CD4-positive, alpha-beta memory T cell (primary cell): ENCODE results near the gene TUBA1A. TPM values are rescaled to one million over a fixed set of nuclear protein-coding genes. Genes with fewer than 3 reads are reported as not detected.
"Not testable (repeated sequence)": the region's sequence is repeated elsewhere in the genome, so short reads cannot be mapped to it uniquely, and the experiment has no call there.

Experiments used
- CTCF ChIA-PET: fragments of 350-600 bp; sonication (Branson Sonifier 250); formaldehyde crosslinking; loops from one replicate; lab custom pipeline; 2021; ENCODE audit warnings: inconsistent platforms; ENCODE audit not compliant: partially characterized antibody; lab: Charles Lee
- POLR2A ChIA-PET: fragments of 350-600 bp; sonication (Branson Sonifier 250); formaldehyde crosslinking; loops from one replicate; lab custom pipeline; 2021; ENCODE audit not compliant: partially characterized antibody; lab: Charles Lee
- DNase-seq, 5 donors: peaks; one replicate each; pipeline versions ENCODE4 v3.0.0 to v3.0.0-alpha.2; 2020 to 2022; ENCODE audit warnings: mixed read lengths in 1 of 5
- H3K27ac ChIP-seq: one replicate; pipeline ENCODE4 v1.7.0; 2013; ENCODE audit warnings: low read depth, low read length
- H3K27me3 ChIP-seq: 2 replicates; pipeline ENCODE4 v1.7.0; 2013; ENCODE audit warnings: mild to moderate bottlenecking, low read length, moderate library complexity; ENCODE audit not compliant: insufficient read depth
- H3K36me3 ChIP-seq: 2 replicates; pipeline ENCODE4 v1.7.0; 2013; ENCODE audit warnings: mild to moderate bottlenecking, low read length, moderate library complexity; ENCODE audit not compliant: insufficient read depth
- H3K4me1 ChIP-seq: 2 replicates; pipeline ENCODE4 v1.7.0; 2013; ENCODE audit warnings: mild to moderate bottlenecking, low read length, moderate library complexity; ENCODE audit not compliant: insufficient read depth
- H3K4me3 ChIP-seq, 2 donors: one replicate each; pipeline ENCODE4 v1.7.0; 2013; ENCODE audit warnings: low read length in 2 of 2, mild to moderate bottlenecking in 1 of 2
- H3K9me3 ChIP-seq, 2 donors: one replicate each; pipeline ENCODE4 v1.7.0; 2013; ENCODE audit warnings: low read length in 2 of 2, control low read depth in 1 of 2; ENCODE audit not compliant: control insufficient read depth in 1 of 2
- H3K27ac Mint-ChIP-seq, 7 donors: one replicate each; pipeline ENCODE4 v1.8.0; 2020 to 2021; ENCODE audit warnings: mixed read lengths in 7 of 7, mild to moderate bottlenecking in 6 of 7, inconsistent platforms in 3 of 7, moderate library complexity in 3 of 7
- H3K27me3 Mint-ChIP-seq, 2 donors: one replicate each; pipeline ENCODE4 v1.8.0; 2020 to 2021; ENCODE audit warnings: mixed read lengths in 2 of 2
- H3K36me3 Mint-ChIP-seq, 2 donors: one replicate each; pipeline ENCODE4 v1.8.0; 2020 to 2021; ENCODE audit warnings: mixed read lengths in 2 of 2, inconsistent platforms in 1 of 2, mild to moderate bottlenecking in 1 of 2
- H3K4me1 Mint-ChIP-seq, 4 donors: one replicate each; pipeline ENCODE4 v1.8.0; 2020 to 2021; ENCODE audit warnings: mixed read lengths in 4 of 4, mild to moderate bottlenecking in 1 of 4
- H3K4me3 Mint-ChIP-seq, 8 donors: one replicate each; pipeline ENCODE4 v1.8.0; 2020 to 2021; ENCODE audit warnings: mixed read lengths in 8 of 8, mild to moderate bottlenecking in 7 of 8, moderate library complexity in 6 of 8, inconsistent platforms in 3 of 8
- H3K9me3 Mint-ChIP-seq, 8 donors: one replicate each; pipeline ENCODE4 v1.8.0; 2020 to 2021; ENCODE audit warnings: mixed read lengths in 8 of 8, mild to moderate bottlenecking in 5 of 8, inconsistent platforms in 3 of 8, moderate library complexity in 1 of 8
- intact Hi-C: fragments of 100-400 bp; cut with micrococcal nuclease; formaldehyde crosslinking; loops from one replicate; pipeline ENCODE4 v1.15.1; 2023
- polyA plus RNA-seq, 2 donors: library from polyadenylated mRNA; unstranded; fragments of 300-500 nt; fragmentation: Illumina TruSeq; gene quantifications; one replicate each; pipeline ENCODE4 v1.2.3, GENCODE V29; 2021
- total RNA-seq, 2 experiments: library from RNA; stranded (reverse); gene quantifications; one replicate each; pipeline ENCODE4 v1.2.3, GENCODE V29; 2021

TUBA1A gene
- total and polyA plus RNA-seq, 4 experiments from 2014 or later = 97.5 to 315 (median 133) TPM

GRCh38 chr12:49201595-49202295 lies 12.9 kb upstream of the TUBA1A start:
- intact Hi-C loops = no loop called here
- peaks cover 14% of the 10 kb centered on the region for H3K4me1 ChIP-seq
- peaks cover 10 to 13% (median 12%) of the 10 kb centered on the region in 4 donors for H3K4me1 Mint-ChIP-seq
- peaks cover 0 to 6% of the 10 kb centered on the region in 2 donors for H3K27me3 Mint-ChIP-seq
- no peak overlapping the region for H3K4me3 ChIP-seq
- H3K9me3 Mint-ChIP-seq = no peaks in the 10 kb centered on the region
- H3K4me3 Mint-ChIP-seq = no peak overlapping the region
- peak overlapping the region in 5 of 7 donors; percentile 23 to 62 (median 33) for H3K27ac Mint-ChIP-seq
- peak in 2 of 5 donors; percentile 11 to 23 for DNase-seq
- CTCF ChIA-PET = interaction anchor here (0.9 to 1.5 kb wide), 3 partner anchors 32 to 116 kb away, joined by 3 to 5 read pairs (median 3); no protein-coding TSS in a partner anchor
- no peaks in the 10 kb centered on the region for H3K36me3 Mint-ChIP-seq
- H3K9me3 ChIP-seq = no peaks in the 10 kb centered on the region
- POLR2A ChIA-PET = interaction anchor here (1.1 to 3.8 kb wide), 3 partner anchors 14 to 71 kb away, joined by 3 to 29 read pairs (median 11); partner anchors contain the start of genes TUBA1A and TUBA1B
- H3K36me3 ChIP-seq = no peaks in the 10 kb centered on the region
- H3K27ac ChIP-seq = no peak overlapping the region
- H3K27me3 ChIP-seq = no peaks in the 10 kb centered on the region

- Histone ChIP-seq H3K27ac (no peak overlapping the region), H3K4me3 (no peak overlapping the region), H3K27me3 (no peaks in the 10 kb centered on the region), H3K4me1 (peaks cover 14% of the 10 kb centered on the region), H3K9me3 (no peaks in the 10 kb centered on the region), H3K36me3 (no peaks in the 10 kb centered on the region)
- Mint-ChIP-seq H3K27me3 (peaks cover under 1 to 6% of the 10 kb centered on the region in 2 donors), H3K27ac (peak overlapping the region in 5 of 7 donors; percentile 27 to 62 (median 33)), H3K36me3 (no peaks in the 10 kb centered on the region), H3K4me3 (peak overlapping the region in 3 of 8 donors; percentile 4 to 71 (median 6)), H3K9me3 (no peaks in the 10 kb centered on the region), H3K4me1 (peaks cover 10 to 13% (median 12%) of the 10 kb centered on the region in 4 donors)
- intact Hi-C loops = no loop called here
- peak; percentile 38 to 59 (median 47) for DNase-seq
- CTCF ChIA-PET = interaction anchor here (0.9 to 1.6 kb wide), 3 partner anchors 33 to 113 kb away, joined by 3 to 5 read pairs (median 4); no protein-coding TSS in a partner anchor
- POLR2A ChIA-PET = interaction anchor here (3.3 to 3.8 kb wide), 2 partner anchors 13 to 70 kb away, joined by 11 to 29 read pairs; partner anchors contain the start of genes TUBA1A and TUBA1B
Observed at GRCh38 chr12:49200919-49201594, 12.2 kb upstream of the TUBA1A start.

GRCh38 chr12:49198431-49199155 lies 9.7 kb upstream of the TUBA1A start:
- no peak overlapping the region for H3K4me3 Mint-ChIP-seq
- H3K27ac Mint-ChIP-seq = no peak overlapping the region
- Histone ChIP-seq H3K27me3 (no peaks in the 10 kb centered on the region), H3K9me3 (no peaks in the 10 kb centered on the region), H3K4me1 (peaks cover 14% of the 10 kb centered on the region), H3K4me3 (no peak overlapping the region), H3K36me3 (no peaks in the 10 kb centered on the region), H3K27ac (no peak overlapping the region)
- intact Hi-C loops = no loop called here
- POLR2A ChIA-PET = interaction anchor here (1.6 kb wide), 1 partner anchor 10 kb away, joined by 6 read pairs; the partner anchor contains the start of gene TUBA1A
- H3K27me3 Mint-ChIP-seq = peaks cover 1 to 7% of the 10 kb centered on the region in 2 donors
- DNase-seq = no peak
- no peaks in the 10 kb centered on the region for H3K9me3 Mint-ChIP-seq
- CTCF ChIA-PET = interaction anchor here (0.7 to 1.6 kb wide), 4 partner anchors 32 to 99 kb away, joined by 3 read pairs; partner anchors contain the start of gene TUBA1B
- H3K4me1 Mint-ChIP-seq = peaks cover 10 to 13% (median 12%) of the 10 kb centered on the region in 4 donors
- H3K36me3 Mint-ChIP-seq = no peaks in the 10 kb centered on the region

GRCh38 chr12:49197256-49197655 lies 8.4 kb upstream of the TUBA1A start:
- H3K36me3 ChIP-seq = no peaks in the 10 kb centered on the region
- ChIA-PET POLR2A (interaction anchor here (1.4 to 1.6 kb wide), 2 partner anchors 9 to 66 kb away, joined by 3 to 6 read pairs; partner anchors contain the start of genes TUBA1A and TUBA1B), CTCF (interaction anchor here (1.5 kb wide), 1 partner anchor 34 kb away, joined by 3 read pairs; no protein-coding TSS in a partner anchor)
- H3K27me3 ChIP-seq = no peaks in the 10 kb centered on the region
- Mint-ChIP-seq H3K4me3 (no peak overlapping the region), H3K4me1 (peaks cover 10 to 13% (median 12%) of the 10 kb centered on the region in 4 donors), H3K27ac (no peak overlapping the region), H3K9me3 (no peaks in the 10 kb centered on the region), H3K36me3 (no peaks in the 10 kb centered on the region), H3K27me3 (peaks cover 1 to 7% of the 10 kb centered on the region in 2 donors)
- H3K27ac ChIP-seq = no peak overlapping the region
- DNase-seq = no peak
- no peaks in the 10 kb centered on the region for H3K9me3 ChIP-seq
- intact Hi-C loops = no loop called here
- H3K4me1 ChIP-seq = peaks cover 14% of the 10 kb centered on the region
- H3K4me3 ChIP-seq = no peak overlapping the region

- Histone ChIP-seq H3K9me3 (no peaks in the 10 kb centered on the region), H3K27me3 (no peaks in the 10 kb centered on the region), H3K36me3 (no peaks in the 10 kb centered on the region), H3K4me1 (peaks cover under 1% of the 10 kb centered on the region), H3K4me3 (no peak overlapping the region), H3K27ac (no peak overlapping the region)
- no peaks in the 10 kb centered on the region for H3K36me3 Mint-ChIP-seq
- H3K27me3 Mint-ChIP-seq = peaks cover 1 to 7% of the 10 kb centered on the region in 2 donors
- intact Hi-C loops = no loop called here
- no peak for DNase-seq
- ChIA-PET POLR2A (interaction anchor here (1.5 kb wide), 1 partner anchor 66 kb away, joined by 3 read pairs; no protein-coding TSS in a partner anchor), CTCF (interaction anchor here (0.6 kb wide), 1 partner anchor 12 kb away, joined by 4 read pairs; no protein-coding TSS in a partner anchor)
- no peaks in the 10 kb centered on the region for H3K9me3 Mint-ChIP-seq
- peaks cover 0 to under 1% (median under 1%) of the 10 kb centered on the region in 4 donors for H3K4me1 Mint-ChIP-seq
- no peak overlapping the region for H3K4me3 Mint-ChIP-seq
- H3K27ac Mint-ChIP-seq = peak overlapping the region in 2 of 7 donors; percentile 8 to 55
Observed at GRCh38 chr12:49195736-49196135, 6.9 kb upstream of the TUBA1A start.

- H3K36me3 ChIP-seq, H3K27ac ChIP-seq, H3K4me1 ChIP-seq, H3K4me1 Mint-ChIP-seq, H3K9me3 ChIP-seq, intact Hi-C loops, DNase-seq, H3K27ac Mint-ChIP-seq, H3K4me3 Mint-ChIP-seq, H3K27me3 ChIP-seq, H3K9me3 Mint-ChIP-seq, H3K27me3 Mint-ChIP-seq, H3K4me3 ChIP-seq, H3K36me3 Mint-ChIP-seq: not testable (repeated sequence)
- ChIA-PET POLR2A (interaction anchor here (1.2 kb wide), 1 partner anchor 62 kb away, joined by 3 read pairs; no protein-coding TSS in a partner anchor), CTCF (interaction anchor here (0.7 kb wide), 1 partner anchor 42 kb away, joined by 4 read pairs; no protein-coding TSS in a partner anchor)
Observed at GRCh38 chr12:49193746-49194145, 4.9 kb upstream of the TUBA1A start.
